Measurements from ENCODE around the gene SP140. TPM values are rescaled to one million over a fixed set of nuclear protein-coding genes. Genes with fewer than 3 reads are reported as not detected.

SP140 gene
- total and polyA plus RNA-seq, 10 of the 15 experiments (the other 5 are each of a cell fraction or from before 2014, with no cell fraction given): 61.7 to 164 (median 90.7) TPM

- no peak for TF ChIP-seq CHD4 (IDR thresholded peaks at IDR 0.05)
- TF ChIP-seq ESRRA (IDR thresholded peaks at IDR 0.05; ENCODE audit: low read length): no peak
- TF ChIP-seq NFYB (IDR thresholded peaks at IDR 0.05; ENCODE audit: insufficient read depth, low read depth, low read length): no peak
- no peak for TF ChIP-seq POU2F2 (IDR thresholded peaks at IDR 0.05; ENCODE audit: borderline replicate concordance, low read depth, low read length)
- 0 out of 2 replicates have a peak, but pooled peaks have one; percentile 22 for TF ChIP-seq EED (IDR thresholded peaks at IDR 0.05; ENCODE audit: low read depth)
These were observed 8.7 kb downstream of the SP140 start (continued) for GRCh38 chr2:230234122-230234722.

- no peaks in the 10 kb centered on the region for H4K20me1 ChIP-seq (ENCODE audit: control insufficient read depth, insufficient read depth)
- peak overlapping the region; percentile 25 for H3K4me2 ChIP-seq (ENCODE audit: control insufficient read depth, insufficient read depth)
- TF ChIP-seq CBX3 (IDR thresholded peaks at IDR 0.05; ENCODE audit: borderline replicate concordance, low read depth) (no peak), NR2C2 (IDR thresholded peaks at IDR 0.05; ENCODE audit: borderline replicate concordance, control insufficient read depth, insufficient read length, low read depth) (no peak), NKRF (conservative IDR thresholded peaks at IDR 0.05) (no peak), CBFB (IDR thresholded peaks at IDR 0.05; ENCODE audit: low read depth) (no peak), ZBTB4 (CRISPR knock-in tag; IDR thresholded peaks at IDR 0.05) (no peak), CHD2 (IDR thresholded peaks at IDR 0.05; ENCODE audit: borderline replicate concordance, low read depth, low read length) (no peak), HCFC1 (IDR thresholded peaks at IDR 0.05; ENCODE audit: low read length) (no peak), JUND (IDR thresholded peaks at IDR 0.05; ENCODE audit: low read depth, low read length) (no peak)
These were observed 9.3 kb downstream of the SP140 start for GRCh38 chr2:230234845-230235244.

More at GRCh38 chr2:230234845-230235244, 9.3 kb downstream of the SP140 start:
- H3K4me1 ChIP-seq (ENCODE audit: control insufficient read depth, insufficient read depth, low read length): peaks cover 28% of the 10 kb centered on the region
- POLR2A ChIA-PET: no interaction called here
- no peak overlapping the region for H2AFZ ChIP-seq (ENCODE audit: control insufficient read depth, low read depth, low read length)
- H3K9me3 ChIP-seq (replicated peaks; ENCODE audit: control insufficient read depth, insufficient read depth, low read length): peaks cover 16% of the 10 kb centered on the region
- 0% methylated on average over 3 of the region's 3 CpGs for WGBS (ENCODE audit: insufficient coverage, insufficient replicate concordance, low lambda C conversion rate, missing lambda C conversion rate)
- RAD21 ChIA-PET (ENCODE audit: unreplicated experiment): no interaction called here
- H3K27ac ChIP-seq (ENCODE audit: control insufficient read depth, insufficient read depth): no peak overlapping the region
- no TSS peak for BruUV-seq (replicated peaks)
- intact Hi-C loops (cut with micrococcal nuclease; ENCODE audit: unreplicated experiment) (loop anchor here (1.0 to 2.0 kb wide), 3 partner anchors 30 to 54 kb away; no protein-coding TSS in a partner anchor), in situ Hi-C loops (cut with MboI) (no loop called here)
- SMC1A ChIA-PET (ENCODE audit: uncharacterized antibody, unreplicated experiment): no interaction called here
- H3K4me3 ChIP-seq: no peak overlapping the region
- peak; percentile 58 for DNase-seq (ENCODE audit: low read depth, low spot score)
- ATAC-seq: peak; percentile 77
- H3K36me3 ChIP-seq (ENCODE audit: control insufficient read depth in 2 of 2, insufficient read depth in 2 of 2, low read length in 1 of 2): peaks cover 10 to 27% of the 10 kb centered on the region in 2 experiments
- FAIRE-seq: no peak
- peaks cover 41% of the 10 kb centered on the region for H3K79me2 ChIP-seq (ENCODE audit: control insufficient read depth, insufficient read depth, low read length)
- CTCF ChIA-PET: no interaction called here
- no peak overlapping the region for H3K9ac ChIP-seq (ENCODE audit: control insufficient read depth, insufficient read depth, low read length)
- H3K27me3 ChIP-seq (replicated peaks in 1 of 2; ENCODE audit: control insufficient read depth in 2 of 2, insufficient read depth in 2 of 2, low read length in 1 of 2): no peaks in the 10 kb centered on the region

All from GM12878 (cell line).